GM23248 (cell line): Measurements from ENCODE around the gene MAPK6. TPM values are rescaled to one million over a fixed set of nuclear protein-coding genes. Genes with fewer than 3 reads are reported as not detected.
"Not testable (repeated sequence)": the region's sequence is repeated elsewhere in the genome, so short reads cannot be mapped to it uniquely, and the experiment has no call there.

Experiments
- DNase-seq: peaks from one replicate; pipeline ENCODE4 v3.0.0-alpha.2; 2015
- H2AFZ ChIP-seq: fragments of 200-600 bp; sonication (generic); 2 replicates; pipeline ENCODE4 v1.6.1; 2016; ENCODE audit warnings: antibody characterized with exemption
- H3F3A ChIP-seq: fragments of 200-600 bp; sonication (generic); 2 replicates; pipeline ENCODE4 v1.6.1; 2016; ENCODE audit warnings: mild to moderate bottlenecking, antibody characterized with exemption, mixed run types; ENCODE audit not compliant: insufficient read depth
- H3K27ac ChIP-seq: fragments of 200-600 bp; sonication (generic); 2 replicates; pipeline ENCODE4 v1.5.1; 2016; ENCODE audit warnings: mild to moderate bottlenecking
- H3K27me3 ChIP-seq: fragments of 200-600 bp; sonication (generic); replicated peaks from 2 replicates; pipeline ENCODE4 v1.6.1; 2016; ENCODE audit warnings: mild to moderate bottlenecking; ENCODE audit not compliant: insufficient read depth
- H3K36me3 ChIP-seq: fragments of 200-600 bp; sonication (generic); 2 replicates; pipeline ENCODE4 v1.6.1; 2016; ENCODE audit warnings: low read depth, mild to moderate bottlenecking
- H3K4me1 ChIP-seq: fragments of 200-600 bp; sonication (generic); 2 replicates; pipeline ENCODE4 v1.6.1; 2016; ENCODE audit warnings: mild to moderate bottlenecking; ENCODE audit not compliant: insufficient read depth
- H3K4me2 ChIP-seq: fragments of 200-600 bp; sonication (generic); one replicate; pipeline ENCODE4 v1.6.1; 2016; ENCODE audit warnings: mild to moderate bottlenecking; ENCODE audit not compliant: unreplicated experiment
- H3K4me3 ChIP-seq: fragments of 200-600 bp; sonication (generic); 2 replicates; pipeline ENCODE4 v1.5.1; 2016; ENCODE audit warnings: mild to moderate bottlenecking
- H3K79me2 ChIP-seq: fragments of 200-600 bp; sonication (generic); 2 replicates; pipeline ENCODE4 v1.6.1; 2016; ENCODE audit warnings: mild to moderate bottlenecking; ENCODE audit not compliant: insufficient read depth
- H3K9ac ChIP-seq: fragments of 200-600 bp; sonication (generic); 2 replicates; pipeline ENCODE4 v1.6.1; 2016; ENCODE audit warnings: mild to moderate bottlenecking
- H3K9me2 ChIP-seq: fragments of 200-600 bp; sonication (generic); 2 replicates; pipeline ENCODE4 v1.6.1; 2016; ENCODE audit warnings: mixed run types, mild to moderate bottlenecking, moderate library complexity; ENCODE audit not compliant: insufficient read depth
- H3K9me3 ChIP-seq: fragments of 200-600 bp; sonication (generic); one replicate; pipeline ENCODE4 v1.6.1; 2017; ENCODE audit warnings: low read depth
- H4K20me1 ChIP-seq: fragments of 200-600 bp; sonication (generic); 2 replicates; pipeline ENCODE4 v1.6.0; 2016; ENCODE audit not compliant: insufficient read depth
- EZH2 ChIP-seq: fragments of 200-600 bp; sonication (generic); IDR thresholded peaks from 2 replicates; pipeline ENCODE4 v1.6.1; 2018; ENCODE audit warnings: antibody characterized with exemption, mild to moderate bottlenecking; ENCODE audit not compliant: insufficient read depth, poor library complexity, severe bottlenecking
- EZH2phosphoT487 ChIP-seq: fragments of 200-600 bp; sonication (generic); IDR thresholded peaks from 2 replicates; pipeline ENCODE4 v1.6.1; 2018; ENCODE audit warnings: antibody characterized with exemption, moderate library complexity, mild to moderate bottlenecking, low read depth; ENCODE audit not compliant: insufficient read depth
- WGBS, 2 experiments: methylation state at CpG; one replicate each; pipeline ENCODE4 v1.1.6; 2015 to 2017; ENCODE audit warnings: low lambda C conversion rate in 2 of 2, low coverage in 1 of 2; ENCODE audit errors: missing lambda C conversion rate in 2 of 2; 5-methylcytosine and 5-hydroxymethylcytosine counted together
- in situ Hi-C: fragments of 300-500 bp; cut with MboI; formaldehyde crosslinking; loops from 2 replicates; pipeline ENCODE4 v1.15.0; 2020
- polyA plus RNA-seq: library from polyadenylated mRNA; unstranded; fragments of >200 nt; fragmentation: Nextera tagmentation; extraction: Ambion mirVana; gene quantifications from 2 replicates; pipeline ENCODE4 v1.2.1, GENCODE V29; 2016
- total RNA-seq: library from RNA; depleted of rRNA; stranded (reverse); fragments of >200 nt; shearing (Covaris generic); gene quantifications from 2 replicates; pipeline ENCODE4 v1.2.3, GENCODE V29; 2014

The MAPK6 gene
- total and polyA plus RNA-seq, 2 experiments from 2014 or later, result 36.5 to 69.3 TPM

DNA sequence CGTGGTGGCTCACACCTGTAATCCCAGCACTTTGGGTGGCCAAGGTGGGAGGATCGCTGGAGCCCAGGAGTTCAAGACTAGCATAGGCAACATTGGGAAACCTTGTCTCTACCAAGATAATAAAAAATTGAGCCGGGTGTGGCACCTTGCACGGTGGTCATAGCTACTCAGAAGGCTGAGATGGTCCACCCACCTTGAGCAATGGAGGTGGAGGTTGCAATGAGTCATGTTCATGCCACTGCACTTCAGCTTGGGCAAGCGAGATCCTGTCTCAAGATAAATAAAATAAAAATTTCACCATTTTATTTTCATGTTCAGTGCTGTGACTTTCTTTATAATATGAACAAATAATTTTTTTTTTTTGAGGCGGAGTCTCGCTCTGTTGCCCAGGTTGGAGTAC, 12.5 kb downstream of the MAPK6 start:
- Histone ChIP-seq H3F3A (peaks cover 16% of the 10 kb centered on the region), H3K27me3 (no peaks in the 10 kb centered on the region), H3K9me2 (no peaks in the 10 kb centered on the region), H3K9me3 (no peaks in the 10 kb centered on the region), H3K9ac (no peak overlapping the region), H4K20me1 (peaks cover 18% of the 10 kb centered on the region), H3K4me1 (0 out of 2 replicates have a peak, but pooled peaks cover 10% of the 10 kb centered on the region), H3K4me3 (no peak overlapping the region), H3K36me3 (peaks cover 20% of the 10 kb centered on the region; the same call in 1 of the 2 replicates), H2AFZ (no peak overlapping the region), H3K4me2 (no peak overlapping the region), H3K79me2 (peaks cover 100% of the 10 kb centered on the region), H3K27ac (no peak overlapping the region)
- DNase-seq, result peak; percentile 56
- TF ChIP-seq EZH2phosphoT487 (no peak), EZH2 (no peak)
- 87 to 91% methylated on average over 7 of the region's 7 CpGs for WGBS, 2 experiments
- in situ Hi-C loops, result no loop called here

DNA sequence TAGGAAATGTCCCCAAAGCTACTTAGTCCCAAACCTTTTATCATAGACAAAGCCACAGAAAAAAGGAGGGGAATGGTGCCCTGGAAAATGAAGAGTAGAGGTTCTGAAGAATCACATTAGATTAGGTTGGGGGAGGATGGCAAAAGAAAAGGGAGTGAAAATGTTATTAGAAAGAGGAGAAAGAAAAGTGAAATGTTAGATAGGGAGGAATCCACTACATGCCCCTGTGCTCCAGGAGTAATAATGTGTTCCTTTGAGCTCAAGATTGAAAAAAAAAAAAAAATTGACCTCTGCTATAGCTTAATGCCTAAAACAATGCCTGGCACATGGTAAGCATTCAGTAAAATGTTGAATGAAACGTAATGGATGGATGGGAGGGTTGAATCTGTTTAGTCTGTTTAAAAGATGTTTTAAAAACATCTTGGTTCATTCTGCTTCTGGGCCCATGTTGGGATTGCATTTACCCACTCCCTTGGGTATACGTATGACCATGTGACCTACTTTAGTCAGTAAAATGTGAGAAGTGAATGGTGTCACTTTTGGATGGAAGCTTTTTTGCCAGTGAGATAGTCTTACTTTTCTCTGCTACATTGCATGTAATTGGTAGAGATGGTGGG, 19.0 kb downstream of the MAPK6 start:
- TF ChIP-seq EZH2phosphoT487 (no peak), EZH2 (no peak)
- no peak overlapping the region for H3K4me2 ChIP-seq
- H3K9me2 ChIP-seq, result no peaks in the 10 kb centered on the region
- WGBS, 2 experiments, result 89 to 91% methylated on average over 2 of the region's 2 CpGs
- DNase-seq, result no peak
- H3K4me1 ChIP-seq, result peaks cover 16% of the 10 kb centered on the region
- H3K9me3 ChIP-seq, result no peaks in the 10 kb centered on the region
- in situ Hi-C loops, result no loop called here
- H3K27ac ChIP-seq, result no peak overlapping the region
- H3K27me3 ChIP-seq, result no peaks in the 10 kb centered on the region
- H3K36me3 ChIP-seq, result peaks cover 6% of the 10 kb centered on the region; the same call in 1 of the 2 replicates
- no peak overlapping the region for H3K9ac ChIP-seq
- peaks cover 100% of the 10 kb centered on the region for H3K79me2 ChIP-seq
- H3F3A ChIP-seq, result peaks cover 11% of the 10 kb centered on the region
- no peak overlapping the region for H3K4me3 ChIP-seq
- H2AFZ ChIP-seq, result no peak overlapping the region
- peaks cover 29% of the 10 kb centered on the region for H4K20me1 ChIP-seq

DNA sequence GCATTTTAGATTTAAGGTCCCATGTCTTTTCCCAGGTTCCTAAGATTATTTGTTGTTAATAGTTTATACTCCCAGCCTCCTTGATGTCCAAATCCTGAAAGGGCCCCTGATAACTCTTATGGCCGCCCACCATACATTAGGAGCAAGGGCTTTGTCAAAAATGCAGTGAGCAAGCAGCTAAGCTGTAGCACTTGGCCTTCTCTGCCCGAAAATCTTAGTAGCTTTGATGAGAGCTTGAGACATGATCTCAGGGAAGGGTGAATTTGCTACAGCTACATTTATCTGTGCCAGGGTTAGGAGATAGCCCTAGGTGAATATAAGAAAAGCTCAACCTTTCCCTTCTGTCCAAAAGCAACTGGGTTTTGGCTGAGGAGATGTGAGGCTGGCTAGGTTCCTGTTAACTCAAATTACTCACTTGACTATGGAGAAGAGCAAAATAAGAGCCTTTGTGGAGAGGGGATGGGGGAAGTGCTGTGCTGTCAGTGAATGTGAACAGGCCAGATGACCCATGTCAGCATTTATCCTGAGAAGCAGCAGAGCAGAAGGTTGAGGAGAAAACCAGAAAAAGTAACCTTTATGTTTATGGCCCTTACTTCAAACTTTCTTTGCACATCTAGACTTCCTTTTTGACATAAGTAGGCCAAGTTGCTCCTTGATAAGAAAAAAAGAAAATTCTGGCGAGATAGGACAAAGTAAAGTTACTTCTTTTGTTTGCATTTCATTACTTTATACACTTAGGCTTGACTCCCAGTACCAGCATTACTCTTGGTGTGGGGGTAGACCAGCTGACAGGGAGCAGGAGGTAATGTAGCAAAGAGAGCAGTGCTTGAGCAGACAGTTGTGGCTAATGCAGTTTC, 21.1 kb downstream of the MAPK6 start:
- WGBS, 2 experiments, result 64 to 68% methylated on average over 3 of the region's 3 CpGs
- H3K4me2 ChIP-seq, result peak overlapping the region; percentile 35
- H3K9me2 ChIP-seq, result no peaks in the 10 kb centered on the region
- no peaks in the 10 kb centered on the region for H3K27me3 ChIP-seq
- in situ Hi-C loops, result no loop called here
- H3K4me3 ChIP-seq, result 0 out of 2 replicates have a peak overlapping the region, but pooled peaks have one; percentile 3
- H3K36me3 ChIP-seq, result peaks cover 2% of the 10 kb centered on the region
- no peak overlapping the region for H2AFZ ChIP-seq
- no peaks in the 10 kb centered on the region for H3K9me3 ChIP-seq
- peaks cover 16% of the 10 kb centered on the region for H3K4me1 ChIP-seq
- H3K9ac ChIP-seq, result no peak overlapping the region
- peak; percentile 45 for DNase-seq
- TF ChIP-seq EZH2 (no peak), EZH2phosphoT487 (no peak)
- H3F3A ChIP-seq, result peaks cover 11% of the 10 kb centered on the region
- H4K20me1 ChIP-seq, result peaks cover 30% of the 10 kb centered on the region
- H3K79me2 ChIP-seq, result peaks cover 100% of the 10 kb centered on the region
- peak overlapping the region; percentile 24; the same call in 1 of the 2 replicates for H3K27ac ChIP-seq

DNA sequence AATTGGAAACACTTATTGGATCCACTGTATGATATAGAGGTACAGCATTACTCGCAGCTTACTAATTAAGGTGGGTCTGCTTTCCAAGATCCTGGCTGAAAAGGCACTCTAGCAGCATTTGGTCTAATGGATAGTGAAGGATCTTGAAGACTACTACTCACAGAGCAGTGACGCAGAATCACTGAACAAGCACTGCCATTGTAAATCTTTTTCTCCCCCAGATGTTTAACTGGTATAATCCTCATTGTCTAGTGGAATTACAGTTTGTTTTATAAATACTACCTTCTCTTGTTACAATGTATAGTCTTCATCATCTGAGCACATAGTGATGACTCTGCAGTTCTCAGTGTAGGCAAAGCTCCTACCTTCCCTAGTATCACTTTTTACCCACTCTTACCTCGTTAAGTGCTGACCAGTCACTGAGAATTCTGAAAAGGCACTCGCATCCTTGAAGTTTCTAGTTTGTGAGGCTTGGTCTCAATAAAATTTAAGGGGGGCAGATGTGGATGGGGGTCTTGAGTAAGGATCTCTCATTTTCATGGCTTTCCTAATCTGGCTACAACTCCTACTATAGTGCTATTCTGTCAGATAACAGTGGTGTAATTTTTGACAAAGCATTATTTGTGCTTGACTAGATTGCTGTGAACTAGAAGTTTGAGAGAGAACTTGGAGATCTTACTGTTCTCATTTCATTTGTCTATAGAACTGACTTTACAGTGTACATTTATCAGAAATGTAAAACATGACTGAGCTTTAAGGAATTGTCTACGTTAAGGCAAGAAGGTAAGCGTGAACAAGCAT, 23.2 kb downstream of the MAPK6 start:
- Histone ChIP-seq H3K9ac (no peak overlapping the region), H3K27me3 (no peaks in the 10 kb centered on the region), H3K4me2 (no peak overlapping the region), H3K4me3 (no peak overlapping the region), H3K9me2 (no peaks in the 10 kb centered on the region), H3F3A (peaks cover 11% of the 10 kb centered on the region; the same call in 1 of the 2 replicates), H2AFZ (no peak overlapping the region), H3K27ac (no peak overlapping the region), H3K4me1 (peaks cover 16% of the 10 kb centered on the region), H3K79me2 (peaks cover 100% of the 10 kb centered on the region), H3K36me3 (peaks cover 14% of the 10 kb centered on the region), H4K20me1 (peaks cover 37% of the 10 kb centered on the region), H3K9me3 (no peaks in the 10 kb centered on the region)
- TF ChIP-seq EZH2 (no peak), EZH2phosphoT487 (no peak)
- 89 to 94% methylated on average over 6 of the region's 6 CpGs for WGBS, 2 experiments
- DNase-seq, result no peak
- in situ Hi-C loops, result no loop called here

DNA sequence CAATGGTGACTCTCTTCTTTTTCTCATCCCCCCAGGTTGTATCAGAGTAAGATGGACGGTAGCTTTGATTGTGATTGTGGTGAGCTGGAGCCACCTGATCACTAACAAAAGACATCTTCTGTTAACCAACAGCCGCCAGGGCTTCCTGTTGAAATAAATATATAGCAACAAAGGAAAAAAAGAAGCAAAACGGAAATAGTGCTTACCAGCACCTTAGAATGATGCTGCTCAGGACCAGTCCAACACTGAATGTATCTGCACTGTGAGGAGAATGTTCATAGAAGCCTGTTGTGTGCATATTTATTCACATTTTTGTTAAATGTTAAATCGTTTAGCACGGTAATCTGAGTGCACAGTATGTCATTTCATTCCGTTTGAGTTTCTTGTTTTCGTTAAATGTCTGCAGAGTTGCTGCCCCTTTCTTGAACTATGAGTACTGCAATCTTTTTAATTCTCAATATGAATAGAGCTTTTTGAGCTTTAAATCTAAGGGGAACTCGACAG, 26.8 kb downstream of the MAPK6 start:
- peaks cover 100% of the 10 kb centered on the region for H3K79me2 ChIP-seq
- peaks cover 31% of the 10 kb centered on the region for H3K36me3 ChIP-seq
- H2AFZ ChIP-seq, H3K4me2 ChIP-seq, DNase-seq, H3K9me3 ChIP-seq, H3K9ac ChIP-seq, in situ Hi-C loops, H3K27me3 ChIP-seq, H3K4me3 ChIP-seq, H3K9me2 ChIP-seq, H3K27ac ChIP-seq: not testable (repeated sequence)
- peaks cover 14% of the 10 kb centered on the region for H3F3A ChIP-seq
- 95% methylated on average over 8 of the region's 8 CpGs for WGBS, 2 experiments
- peaks cover 14% of the 10 kb centered on the region for H3K4me1 ChIP-seq
- H4K20me1 ChIP-seq, result peaks cover 20% of the 10 kb centered on the region; the same call in 1 of the 2 replicates

DNA sequence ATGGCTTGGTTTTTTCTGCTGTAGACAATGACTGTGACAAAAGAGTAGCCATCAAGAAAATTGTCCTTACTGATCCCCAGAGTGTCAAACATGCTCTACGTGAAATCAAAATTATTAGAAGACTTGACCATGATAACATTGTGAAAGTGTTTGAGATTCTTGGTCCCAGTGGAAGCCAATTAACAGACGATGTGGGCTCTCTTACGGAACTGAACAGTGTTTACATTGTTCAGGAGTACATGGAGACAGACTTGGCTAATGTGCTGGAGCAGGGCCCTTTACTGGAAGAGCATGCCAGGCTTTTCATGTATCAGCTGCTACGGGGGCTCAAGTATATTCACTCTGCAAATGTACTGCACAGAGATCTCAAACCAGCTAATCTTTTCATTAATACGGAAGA, 27.5 kb downstream of the MAPK6 start:
- H3K9me3 ChIP-seq, H3K27me3 ChIP-seq, H2AFZ ChIP-seq, H3K4me2 ChIP-seq, H3K27ac ChIP-seq, H3K9me2 ChIP-seq, in situ Hi-C loops, DNase-seq, H3K9ac ChIP-seq, H3K4me3 ChIP-seq: not testable (repeated sequence)
- Histone ChIP-seq H4K20me1 (peaks cover 20% of the 10 kb centered on the region; the same call in 1 of the 2 replicates), H3K4me1 (peaks cover 12% of the 10 kb centered on the region), H3F3A (peaks cover 16% of the 10 kb centered on the region), H3K79me2 (peaks cover 100% of the 10 kb centered on the region), H3K36me3 (peaks cover 35% of the 10 kb centered on the region)
- WGBS, 2 experiments, result 88% methylated on average over 5 of the region's 5 CpGs
